SK-N-SH (cell line): ENCODE data around the gene GALK1. TPM values are rescaled to one million over a fixed set of nuclear protein-coding genes. Genes with fewer than 3 reads are reported as not detected.
A peak's percentile ranks its signal among the peaks of the same experiment; 100 is the strongest.

ENCODE experiments used
- CTCF ChIA-PET: fragments of 300-600, 350-600 bp; formaldehyde crosslinking; extraction: SDS; loops from one replicate; lab custom pipeline; 2021; lab: Yijun Ruan, JAX
- POLR2A ChIA-PET: fragments of 350-600 bp; sonication (Branson Sonifier 250); formaldehyde crosslinking; extraction: SDS; loops from one replicate; lab custom pipeline; 2020; ENCODE audit warnings: antibody characterized with exemption, inconsistent platforms; lab: Yijun Ruan, JAX
- DNase-seq: peaks from one replicate; pipeline ENCODE4 v3.0.0; 2012
- H2AFZ ChIP-seq: fragments of 200-600 bp; sonication (generic); 2 replicates; pipeline ENCODE4 v1.8.1; 2016; ENCODE audit warnings: antibody characterized with exemption, mild to moderate bottlenecking, low read depth
- H3F3A ChIP-seq: fragments of 200-600 bp; sonication (generic); replicated peaks from 2 replicates; pipeline ENCODE3; 2016; ENCODE audit warnings: antibody characterized with exemption, mild to moderate bottlenecking; ENCODE audit not compliant: insufficient read depth
- H3K27ac ChIP-seq, 2 experiments: fragments of 200-500 bp in 1 of 2; fragments of 200-600 bp in 1 of 2; sonication (Bioruptor generic) in 1 of 2; sonication (generic), shearing (Covaris generic) in 1 of 2; 2 replicates each; pipeline versions ENCODE4 v1.5.1 to v1.6.1; 2014 to 2016; ENCODE audit warnings: low read depth in 2 of 2, inconsistent platforms in 1 of 2, low read length in 1 of 2, mild to moderate bottlenecking in 1 of 2, mixed read lengths in 1 of 2
- H3K27me3 ChIP-seq: fragments of 200-600 bp; sonication (generic), shearing (Covaris generic); 2 replicates; pipeline ENCODE4 v1.6.1; 2016; ENCODE audit warnings: mixed run types; ENCODE audit not compliant: insufficient read depth
- H3K36me3 ChIP-seq, 2 experiments: fragments of 200-500 bp in 1 of 2; fragments of 200-600 bp in 1 of 2; sonication (Bioruptor generic) in 1 of 2; sonication (generic) in 1 of 2; replicated peaks in 1 of 2; 2 replicates each; pipeline versions ENCODE3 to v1.5.1; 2014 to 2016; ENCODE audit warnings: low read length in 1 of 2, mild to moderate bottlenecking in 1 of 2; ENCODE audit not compliant: insufficient read depth in 2 of 2, control insufficient read depth in 1 of 2
- H3K4me1 ChIP-seq, 2 experiments: fragments of 200-500 bp in 1 of 2; fragments of 200-600 bp in 1 of 2; sonication (Bioruptor generic) in 1 of 2; sonication (generic), shearing (Covaris generic) in 1 of 2; 2 replicates each; pipeline versions ENCODE4 v1.5.1 to v1.6.1; 2014 to 2016; ENCODE audit warnings: low read depth in 1 of 2, low read length in 1 of 2, mixed run types in 1 of 2; ENCODE audit not compliant: insufficient read depth in 2 of 2, control insufficient read depth in 1 of 2
- H3K4me2 ChIP-seq: fragments of 200-600 bp; sonication (generic), shearing (Covaris generic); 2 replicates; pipeline ENCODE4 v1.6.1; 2017; ENCODE audit warnings: mixed run types
- H3K4me3 ChIP-seq, 2 experiments: fragments of 200-500 bp in 1 of 2; fragments of 200-600 bp in 1 of 2; sonication (Bioruptor generic) in 1 of 2; sonication (generic), shearing (Covaris generic) in 1 of 2; 2 replicates each; pipeline versions ENCODE4 v1.5.1 to v1.8.1; 2014 to 2016; ENCODE audit warnings: low read depth in 2 of 2, inconsistent platforms in 1 of 2, low read length in 1 of 2, mild to moderate bottlenecking in 1 of 2, mixed read lengths in 1 of 2, moderate library complexity in 1 of 2
- H3K79me2 ChIP-seq: fragments of 200-600 bp; sonication (generic); 2 replicates; pipeline ENCODE4 v1.8.1; 2017; ENCODE audit warnings: mild to moderate bottlenecking; ENCODE audit not compliant: insufficient read depth
- H3K9ac ChIP-seq: fragments of 200-600 bp; sonication (generic); 2 replicates; pipeline ENCODE4 v1.6.1; 2017; ENCODE audit warnings: mixed run types
- H3K9me2 ChIP-seq: fragments of 200-600 bp; sonication (generic); 2 replicates; pipeline ENCODE4 v1.6.1; 2017; ENCODE audit warnings: mixed run types
- H3K9me3 ChIP-seq: fragments of 200-600 bp; sonication (generic); 2 replicates; pipeline ENCODE4 v1.6.1; 2017; ENCODE audit warnings: mixed run types, mild to moderate bottlenecking, moderate library complexity
- H4K20me1 ChIP-seq: fragments of 200-600 bp; sonication (generic); 2 replicates; pipeline ENCODE4 v1.6.1; 2017; ENCODE audit warnings: mild to moderate bottlenecking, mixed run types; ENCODE audit not compliant: insufficient read depth
- EP300 ChIP-seq, 2 experiments: IDR thresholded peaks; 2 replicates each; pipeline versions ENCODE4 v1.4.0 to v1.6.1; 2012; ENCODE audit warnings: borderline replicate concordance in 1 of 2, low read depth in 1 of 2, low read length in 1 of 2
- EZH2phosphoT487 ChIP-seq: fragments of 200-600 bp; sonication (generic); IDR thresholded peaks from 2 replicates; pipeline ENCODE4 v1.6.1; 2017; ENCODE audit warnings: low read depth, mixed run types, mild to moderate bottlenecking, antibody characterized with exemption, moderate library complexity, borderline replicate concordance
- FOSL2 ChIP-seq: IDR thresholded peaks from 2 replicates; pipeline ENCODE4 v1.4.0; 2012; ENCODE audit warnings: low read depth, mild to moderate bottlenecking, moderate library complexity, borderline replicate concordance
- FOXM1 ChIP-seq: IDR thresholded peaks from 2 replicates; pipeline ENCODE4 v1.4.0; 2012; ENCODE audit warnings: low read depth, mild to moderate bottlenecking
- GATA2 ChIP-seq: sonication (generic); formaldehyde crosslinking; IDR thresholded peaks from 2 replicates; pipeline ENCODE4 v1.5.0; 2020; ENCODE audit warnings: mild to moderate bottlenecking, missing genetic modification reagents
- MEF2A ChIP-seq: IDR thresholded peaks from 2 replicates; pipeline ENCODE4 v1.4.0; 2012; ENCODE audit warnings: low read depth, borderline replicate concordance
- MXI1 ChIP-seq: IDR thresholded peaks from 2 replicates; pipeline ENCODE4 v1.6.1; 2012; ENCODE audit warnings: mild to moderate bottlenecking, low read depth, low read length, improper control_type of control experiment
- RAD21 ChIP-seq: IDR thresholded peaks from 2 replicates; pipeline ENCODE4 v1.6.1; 2012; ENCODE audit warnings: mild to moderate bottlenecking, low read length
- SMC3 ChIP-seq: IDR thresholded peaks from 2 replicates; pipeline ENCODE4 v1.6.1; 2012; ENCODE audit warnings: low read depth, low read length, improper control_type of control experiment
- USF2 ChIP-seq: fragments of 150-350 bp; IDR thresholded peaks from 2 replicates; pipeline ENCODE4 v1.6.1; 2017; ENCODE audit warnings: antibody characterized with exemption, low read length, low read depth, borderline replicate concordance
- ZBTB33 ChIP-seq: IDR thresholded peaks from 2 replicates; pipeline ENCODE4 v1.4.0; 2012; ENCODE audit warnings: low read depth, borderline replicate concordance
- WGBS: methylation state at CpG from one replicate; pipeline ENCODE4 v1.1.6; 2017; ENCODE audit warnings: low lambda C conversion rate; 5-methylcytosine and 5-hydroxymethylcytosine counted together
- polyA plus RNA-seq, 3 experiments: library from polyadenylated mRNA; depleted of rRNA; stranded (reverse); fragments of >200 nt; gene quantifications; 2 replicates each; pipeline ENCODE4 v1.2.3, GENCODE V29; 2012
- TF ChIP-seq, protein P1 (sequence below): IDR thresholded peaks from 2 replicates; pipeline ENCODE4 v1.4.0; 2012; ENCODE audit warnings: low read depth, borderline replicate concordance
- TF ChIP-seq, protein P2 (sequence below): fragments of 200-600 bp; sonication (generic); IDR thresholded peaks from 2 replicates; pipeline ENCODE4 v1.6.1; 2017; ENCODE audit warnings: antibody characterized with exemption, mild to moderate bottlenecking, moderate library complexity

GALK1 gene
- polyA plus RNA-seq, 1 of the 3 experiments (the other 2 are of a cell fraction) = 36.5 TPM

GRCh38 chr17:75751676-75752404 is 13.2 kb downstream of the GALK1 start (continued):
- TF ChIP-seq USF2 (no peak), FOXM1 (no peak), EZH2phosphoT487 (no peak)

GRCh38 chr17:75750661-75751423 is 14.2 kb downstream of the GALK1 start:
- no peak overlapping the region for H3K27ac ChIP-seq
- 77% methylated on average over 22 of the region's 23 CpGs for WGBS
- H3K4me2 ChIP-seq = no peak overlapping the region
- no peak overlapping the region for H3K9ac ChIP-seq
- H3K36me3 ChIP-seq = no peaks in the 10 kb centered on the region
- H4K20me1 ChIP-seq = no peaks in the 10 kb centered on the region
- H3K27me3 ChIP-seq = no peaks in the 10 kb centered on the region
- H3K9me3 ChIP-seq = no peaks in the 10 kb centered on the region
- TF ChIP-seq GATA2 (CRISPR knock-in tag) = no peak
- ChIA-PET POLR2A (interaction anchor here (3.2 kb wide), 1 partner anchor 25 kb away, joined by 18 read pairs; no protein-coding TSS in a partner anchor), CTCF (interaction anchor here (0.9 to 31.4 kb wide), 37 partner anchors 10 to 328 kb away, joined by 3 to 1370 read pairs (median 16); partner anchors contain the start of genes GALK1, ITGB4, RECQL5 and SAP30BP)
- no peak overlapping the region for H3K4me3 ChIP-seq
- no peak for DNase-seq
- H3F3A ChIP-seq = peaks cover 18% of the 10 kb centered on the region
- H2AFZ ChIP-seq = no peak overlapping the region
- H3K4me1 ChIP-seq = peaks cover 0 to 34% of the 10 kb centered on the region in 2 experiments; a peak in 1 of 4 replicates
- no peaks in the 10 kb centered on the region for H3K9me2 ChIP-seq
- H3K79me2 ChIP-seq = no peaks in the 10 kb centered on the region

GRCh38 chr17:75749545-75750389 is 15.2 kb downstream of the GALK1 start:
- POLR2A ChIA-PET = interaction anchor here (1.0 to 3.2 kb wide), 3 partner anchors 26 to 117 kb away, joined by 3 to 18 read pairs (median 4); partner anchors contain the start of genes RECQL5, SAP30BP and SMIM5
- WGBS = 11% methylated on average over 19 of the region's 20 CpGs
- H3K79me2 ChIP-seq = no peaks in the 10 kb centered on the region

More at GRCh38 chr17:75749545-75750389, 15.2 kb downstream of the GALK1 start:
- no peak overlapping the region for H3K9ac ChIP-seq
- no peaks in the 10 kb centered on the region for H3K9me2 ChIP-seq
- peak overlapping the region in 1 of 2 experiments; percentile 30; a peak in 2 of 4 replicates for H3K4me3 ChIP-seq
- no peaks in the 10 kb centered on the region for H3K27me3 ChIP-seq
- CTCF ChIA-PET = interaction anchor here (0.5 to 31.4 kb wide), 79 partner anchors 11 to 644 kb away, joined by 3 to 1370 read pairs (median 5); partner anchors contain the start of genes GALK1, ITGB4, RECQL5 and SAP30BP
- DNase-seq = peak; percentile 94
- peaks cover 0 to 23% of the 10 kb centered on the region in 2 experiments; a peak in 1 of 4 replicates for H3K4me1 ChIP-seq
- peaks cover 18% of the 10 kb centered on the region for H3F3A ChIP-seq
- no peaks in the 10 kb centered on the region for H3K36me3 ChIP-seq
- no peaks in the 10 kb centered on the region for H3K9me3 ChIP-seq
- H3K4me2 ChIP-seq = peak overlapping the region; percentile 19; the same call in 1 of the 2 replicates
- H3K27ac ChIP-seq = no peak overlapping the region
- H4K20me1 ChIP-seq = no peaks in the 10 kb centered on the region
- TF ChIP-seq SMC3 (peak; percentile 63), MXI1 (peak; percentile 44; the same call in 1 of the 2 replicates), EP300 (IDR thresholded peaks at IDR 0.05; ENCODE audit: borderline replicate concordance in 1 of 2, low read depth in 1 of 2, low read length in 1 of 2) (no peak), RAD21 (peak; percentile 82), ZBTB33 (no peak), FOSL2 (no peak), MEF2A (no peak)
- TF ChIP-seq, protein P1, sequence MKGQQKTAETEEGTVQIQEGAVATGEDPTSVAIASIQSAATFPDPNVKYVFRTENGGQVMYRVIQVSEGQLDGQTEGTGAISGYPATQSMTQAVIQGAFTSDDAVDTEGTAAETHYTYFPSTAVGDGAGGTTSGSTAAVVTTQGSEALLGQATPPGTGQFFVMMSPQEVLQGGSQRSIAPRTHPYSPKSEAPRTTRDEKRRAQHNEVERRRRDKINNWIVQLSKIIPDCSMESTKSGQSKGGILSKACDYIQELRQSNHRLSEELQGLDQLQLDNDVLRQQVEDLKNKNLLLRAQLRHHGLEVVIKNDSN = no peak
- TF ChIP-seq, protein P2, sequence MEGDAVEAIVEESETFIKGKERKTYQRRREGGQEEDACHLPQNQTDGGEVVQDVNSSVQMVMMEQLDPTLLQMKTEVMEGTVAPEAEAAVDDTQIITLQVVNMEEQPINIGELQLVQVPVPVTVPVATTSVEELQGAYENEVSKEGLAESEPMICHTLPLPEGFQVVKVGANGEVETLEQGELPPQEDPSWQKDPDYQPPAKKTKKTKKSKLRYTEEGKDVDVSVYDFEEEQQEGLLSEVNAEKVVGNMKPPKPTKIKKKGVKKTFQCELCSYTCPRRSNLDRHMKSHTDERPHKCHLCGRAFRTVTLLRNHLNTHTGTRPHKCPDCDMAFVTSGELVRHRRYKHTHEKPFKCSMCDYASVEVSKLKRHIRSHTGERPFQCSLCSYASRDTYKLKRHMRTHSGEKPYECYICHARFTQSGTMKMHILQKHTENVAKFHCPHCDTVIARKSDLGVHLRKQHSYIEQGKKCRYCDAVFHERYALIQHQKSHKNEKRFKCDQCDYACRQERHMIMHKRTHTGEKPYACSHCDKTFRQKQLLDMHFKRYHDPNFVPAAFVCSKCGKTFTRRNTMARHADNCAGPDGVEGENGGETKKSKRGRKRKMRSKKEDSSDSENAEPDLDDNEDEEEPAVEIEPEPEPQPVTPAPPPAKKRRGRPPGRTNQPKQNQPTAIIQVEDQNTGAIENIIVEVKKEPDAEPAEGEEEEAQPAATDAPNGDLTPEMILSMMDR = peak; percentile 99
- H2AFZ ChIP-seq = peak overlapping the region; percentile 7; the same call in 1 of the 2 replicates
